SH-SY5Y (cell line): ENCODE measurements around the gene PPAT.

Experiments
- GATA2 ChIP-seq: IDR thresholded peaks from 2 replicates; pipeline ENCODE4 v1.6.1; 2011; ENCODE audit warnings: mild to moderate bottlenecking, low read depth, low read length
- GATA3 ChIP-seq: IDR thresholded peaks from 2 replicates; pipeline ENCODE4 v1.6.1; 2011; ENCODE audit warnings: low read depth, mild to moderate bottlenecking, low read length, moderate library complexity

DNA sequence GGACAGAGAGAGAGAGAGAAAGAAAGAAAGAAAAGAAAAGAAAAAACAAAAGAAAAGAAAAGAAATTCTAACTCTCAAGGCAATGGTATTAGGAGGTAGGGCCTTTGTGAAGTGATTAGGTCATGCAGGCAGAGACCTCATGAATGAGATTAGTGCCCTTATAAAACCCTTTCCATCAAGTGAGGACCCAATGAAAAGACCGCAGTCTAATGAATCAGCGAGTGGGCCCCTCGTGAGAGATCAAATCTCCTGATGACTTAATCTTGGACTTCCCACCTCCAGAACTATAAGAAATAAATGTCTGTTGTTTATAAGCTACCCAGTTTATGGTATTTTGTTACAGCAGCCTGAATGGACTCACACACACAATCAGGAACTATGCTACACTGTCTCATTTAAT lies 65.0 kb downstream of the PPAT start:
- TF ChIP-seq GATA3 (no peak), GATA2 (no peak)
